DND-41 (cell line): ENCODE measurements around the gene COPS2.

Experiments used
- CTCF ChIP-seq: IDR thresholded peaks from 2 replicates; pipeline ENCODE4 v1.5.1; 2012; ENCODE audit warnings: borderline replicate concordance, low read length, moderate library complexity, mild to moderate bottlenecking; ENCODE audit not compliant: poor library complexity, severe bottlenecking; ENCODE audit errors: extremely low read depth
- EZH2 ChIP-seq: IDR thresholded peaks from 3 replicates; pipeline ENCODE4 v1.6.1; 2012; ENCODE audit warnings: borderline replicate concordance, low read depth, mild to moderate bottlenecking, moderate library complexity, low read length, inconsistent platforms; ENCODE audit not compliant: severe bottlenecking

- no peak for TF ChIP-seq CTCF
- TF ChIP-seq EZH2: no peak
Measured at GRCh38 chr15:49188933-49189332, 33.5 kb upstream of the COPS2 start.
